T-helper 1 cell (primary cell): ENCODE data around the gene XRCC1.
"Not testable (repeated sequence)": the region's sequence is repeated elsewhere in the genome, so short reads cannot be mapped to it uniquely, and the experiment has no call there.

Experiments
- DNase-seq, 5 donors: peaks; one replicate each; pipeline ENCODE4 v3.0.0-alpha.2; 2012 to 2020
- total RNA-seq, 4 donors: gene quantifications; one replicate each; lab custom pipeline; 2026; lab: John Stamatoyannopoulos, UW

Gene XRCC1, protein sequence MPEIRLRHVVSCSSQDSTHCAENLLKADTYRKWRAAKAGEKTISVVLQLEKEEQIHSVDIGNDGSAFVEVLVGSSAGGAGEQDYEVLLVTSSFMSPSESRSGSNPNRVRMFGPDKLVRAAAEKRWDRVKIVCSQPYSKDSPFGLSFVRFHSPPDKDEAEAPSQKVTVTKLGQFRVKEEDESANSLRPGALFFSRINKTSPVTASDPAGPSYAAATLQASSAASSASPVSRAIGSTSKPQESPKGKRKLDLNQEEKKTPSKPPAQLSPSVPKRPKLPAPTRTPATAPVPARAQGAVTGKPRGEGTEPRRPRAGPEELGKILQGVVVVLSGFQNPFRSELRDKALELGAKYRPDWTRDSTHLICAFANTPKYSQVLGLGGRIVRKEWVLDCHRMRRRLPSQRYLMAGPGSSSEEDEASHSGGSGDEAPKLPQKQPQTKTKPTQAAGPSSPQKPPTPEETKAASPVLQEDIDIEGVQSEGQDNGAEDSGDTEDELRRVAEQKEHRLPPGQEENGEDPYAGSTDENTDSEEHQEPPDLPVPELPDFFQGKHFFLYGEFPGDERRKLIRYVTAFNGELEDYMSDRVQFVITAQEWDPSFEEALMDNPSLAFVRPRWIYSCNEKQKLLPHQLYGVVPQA
- total RNA-seq: 18.7 to 28.4 (median 22.8) reads per million in 4 donors

- DNase-seq: peak; percentile 95 to 99 (median 97)
Measured at GRCh38 chr19:43575156-43575950, at the start of gene XRCC1, which contains the start of gene PINLYP. Gene XRCC1 (minus strand): TSS chr19:43575527. CDS start chr19:43575458, 69 bp downstream. Gene PINLYP (plus strand): TSS chr19:43575801. CDS start chr19:43577192, 1,391 bp downstream.

- DNase-seq: peak; percentile 75 to 86 (median 83)
Measured at GRCh38 chr19:43624933-43625332, 49.6 kb upstream of the XRCC1 start.

DNA sequence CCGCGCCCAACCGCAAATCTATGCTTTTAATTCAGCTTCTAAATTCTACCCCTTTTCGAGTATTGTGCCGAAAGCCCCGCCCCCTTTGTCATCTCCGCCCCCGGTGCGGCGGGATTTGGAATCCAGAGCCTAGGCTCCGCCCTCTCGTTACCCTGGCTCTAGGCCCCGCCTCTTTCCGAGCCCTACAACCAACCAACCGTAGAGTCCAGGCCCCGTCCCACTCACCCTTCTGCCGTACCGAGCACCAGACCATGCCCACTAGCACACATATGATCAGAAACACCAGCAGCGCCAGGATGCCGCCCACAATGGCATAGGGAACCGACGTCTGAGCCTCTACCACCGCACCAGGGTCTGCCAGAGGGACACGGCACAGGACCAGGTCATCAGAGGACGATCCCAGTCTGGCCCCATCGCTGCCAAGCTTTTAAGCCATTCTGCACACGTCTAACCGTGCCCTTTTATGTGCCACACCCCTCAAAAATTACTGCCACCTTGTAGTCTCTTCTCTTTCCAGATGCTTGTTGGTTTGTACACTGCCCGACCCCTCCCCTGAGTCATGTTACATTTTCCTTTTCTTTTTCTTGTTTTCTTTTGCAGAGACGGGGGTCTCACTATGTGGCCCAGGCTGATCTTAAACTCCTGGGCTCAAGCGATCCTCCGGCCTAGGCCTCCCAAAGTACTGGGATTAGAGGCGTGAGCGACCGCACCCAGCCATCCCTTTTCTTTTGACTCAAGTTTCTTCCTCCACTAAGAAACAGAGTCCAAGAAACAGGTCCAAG, 48.8 kb upstream of the XRCC1 start:
- no peak for DNase-seq

DNA sequence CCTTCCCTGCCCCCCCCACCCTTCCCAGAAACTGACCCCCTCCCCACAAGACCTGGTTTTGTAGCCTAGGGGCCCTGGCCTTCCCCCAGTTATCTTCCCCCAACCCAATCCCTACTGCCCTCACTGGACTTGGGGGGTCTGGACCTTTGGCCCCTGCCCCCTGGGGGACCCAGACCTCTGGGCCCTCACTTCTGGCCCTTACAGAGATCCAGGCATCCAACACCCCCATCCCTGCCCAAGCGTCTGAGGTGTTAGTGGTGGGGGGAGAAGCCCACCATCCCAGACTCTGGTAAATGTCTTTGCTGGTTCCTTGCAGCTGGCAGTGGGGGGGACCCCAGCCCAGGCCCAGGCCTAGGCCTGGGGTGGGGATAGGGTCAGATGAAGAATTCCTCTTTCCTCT, 47.6 kb upstream of the XRCC1 start:
- DNase-seq: no peak

DNA sequence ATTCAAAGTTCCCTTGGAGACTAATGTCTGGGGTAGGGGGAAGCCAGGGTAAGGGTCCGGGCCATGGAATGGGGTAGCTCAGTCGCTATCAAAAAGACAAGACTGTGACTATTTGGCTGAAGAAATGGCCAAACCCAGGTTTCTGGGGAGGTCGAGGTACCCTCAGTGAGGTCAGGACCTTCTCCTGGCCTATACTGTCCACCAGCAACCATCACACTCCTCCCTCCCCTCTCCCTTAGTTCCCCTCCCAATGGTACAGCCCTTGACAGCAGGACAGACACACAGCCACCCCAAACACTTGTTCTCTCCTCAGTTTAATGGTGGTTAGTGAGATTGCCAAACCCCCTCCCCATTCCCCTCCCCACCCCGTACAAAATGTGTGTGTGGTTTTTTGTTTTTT, 46.7 kb upstream of the XRCC1 start:
- no peak for DNase-seq

- peak in 3 of 5 donors; percentile 69 to 78 (median 76) for DNase-seq
Measured at GRCh38 chr19:43620061-43621001, 45.0 kb upstream of the XRCC1 start.

GRCh38 chr19:43619262-43620060, 44.1 kb upstream of the XRCC1 start, which contains the start of gene ZNF428:
Gene ZNF428 (minus strand): TSS chr19:43619629. CDS start chr19:43614304, 5,325 bp downstream.
- DNase-seq: peak; percentile 79 to 87 (median 80)

DNA sequence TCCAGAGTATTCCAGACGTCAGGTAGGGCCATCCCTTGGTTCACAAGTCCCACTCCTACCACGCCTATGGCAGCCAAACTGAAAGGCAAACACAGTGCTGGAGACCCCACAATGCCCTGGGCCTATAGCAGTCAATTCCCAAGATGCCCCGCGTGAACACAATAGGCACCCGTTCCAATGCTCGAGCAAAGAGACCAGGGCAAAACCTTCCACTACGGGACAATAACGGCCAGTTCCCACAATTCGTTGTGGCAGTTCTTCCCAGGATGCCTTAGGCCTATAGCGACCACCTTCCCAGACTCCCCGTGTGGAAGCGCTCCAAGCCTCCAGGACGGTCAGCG, 43.6 kb upstream of the XRCC1 start:
- peak in 2 of 5 donors; percentile 13 to 63 for DNase-seq

GRCh38 chr19:43616954-43617353, 41.6 kb upstream of the XRCC1 start:
- DNase-seq: no peak

DNA sequence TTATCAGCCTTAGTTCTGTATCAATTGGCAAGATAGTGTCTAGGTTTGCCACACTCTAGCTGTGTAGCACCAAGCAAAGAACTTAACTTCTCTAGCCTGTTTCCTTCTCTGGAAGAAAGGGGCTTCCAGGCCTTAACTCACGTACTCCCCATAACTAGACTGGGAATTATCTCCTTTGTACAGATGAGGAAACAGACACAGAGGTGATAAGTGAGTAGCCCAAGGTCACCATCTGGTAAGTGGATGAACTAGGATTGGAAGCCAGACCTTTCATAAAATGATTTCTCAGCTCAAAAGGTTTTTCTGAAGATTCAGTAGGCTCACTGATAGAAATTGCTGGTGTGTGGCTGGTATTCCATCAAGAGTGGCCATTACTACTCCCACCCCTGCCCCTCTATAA, 41.0 kb upstream of the XRCC1 start:
- no peak for DNase-seq

DNA sequence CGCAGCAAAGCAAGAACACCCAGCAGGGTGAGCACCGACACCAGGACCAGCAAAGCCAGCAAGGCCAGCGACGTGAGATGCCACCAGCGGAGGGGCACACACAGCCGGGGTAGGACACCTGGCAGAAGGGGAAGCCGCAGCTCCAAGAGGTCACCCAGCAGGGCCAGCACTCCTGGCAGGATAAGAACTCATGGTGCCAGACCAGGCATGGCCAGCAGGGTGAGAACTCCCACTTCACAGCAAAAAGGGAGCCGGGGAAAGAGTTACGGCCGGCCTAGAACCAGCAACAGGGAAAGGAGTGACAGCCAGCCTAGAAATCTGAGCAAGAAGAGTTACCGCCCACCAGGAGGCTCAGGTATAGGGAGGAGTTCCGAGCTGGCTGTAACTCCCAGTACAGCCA, 37.0 kb upstream of the XRCC1 start:
- no peak for DNase-seq

- no peak for DNase-seq
Measured at GRCh38 chr19:43611788-43612187, 36.5 kb upstream of the XRCC1 start, which contains the start of gene SRRM5. Gene SRRM5 (plus strand): TSS chr19:43612088. CDS start chr19:43612122, 34 bp downstream.

DNA sequence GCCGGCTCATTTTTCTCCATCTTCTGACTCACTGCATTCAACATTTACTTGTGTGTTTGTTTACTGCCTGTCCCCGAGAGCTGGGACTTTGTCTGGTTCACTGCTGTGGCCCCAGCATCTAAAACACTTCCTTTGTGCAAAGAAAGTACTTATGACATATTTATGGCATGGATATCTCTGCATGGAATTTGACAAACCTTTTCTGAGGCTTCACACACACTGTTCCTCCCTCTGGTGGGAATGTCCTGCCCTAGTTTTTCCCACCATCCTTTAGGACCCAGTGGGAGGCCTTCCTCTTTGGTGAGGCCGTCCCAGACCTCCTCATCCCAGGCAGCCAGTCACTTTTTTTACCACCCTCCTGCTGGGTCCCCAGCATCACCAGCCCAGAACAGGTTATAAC, 35.2 kb upstream of the XRCC1 start:
- no peak for DNase-seq

- DNase-seq: no peak
Measured at GRCh38 chr19:43609872-43610271, 34.5 kb upstream of the XRCC1 start.

DNA sequence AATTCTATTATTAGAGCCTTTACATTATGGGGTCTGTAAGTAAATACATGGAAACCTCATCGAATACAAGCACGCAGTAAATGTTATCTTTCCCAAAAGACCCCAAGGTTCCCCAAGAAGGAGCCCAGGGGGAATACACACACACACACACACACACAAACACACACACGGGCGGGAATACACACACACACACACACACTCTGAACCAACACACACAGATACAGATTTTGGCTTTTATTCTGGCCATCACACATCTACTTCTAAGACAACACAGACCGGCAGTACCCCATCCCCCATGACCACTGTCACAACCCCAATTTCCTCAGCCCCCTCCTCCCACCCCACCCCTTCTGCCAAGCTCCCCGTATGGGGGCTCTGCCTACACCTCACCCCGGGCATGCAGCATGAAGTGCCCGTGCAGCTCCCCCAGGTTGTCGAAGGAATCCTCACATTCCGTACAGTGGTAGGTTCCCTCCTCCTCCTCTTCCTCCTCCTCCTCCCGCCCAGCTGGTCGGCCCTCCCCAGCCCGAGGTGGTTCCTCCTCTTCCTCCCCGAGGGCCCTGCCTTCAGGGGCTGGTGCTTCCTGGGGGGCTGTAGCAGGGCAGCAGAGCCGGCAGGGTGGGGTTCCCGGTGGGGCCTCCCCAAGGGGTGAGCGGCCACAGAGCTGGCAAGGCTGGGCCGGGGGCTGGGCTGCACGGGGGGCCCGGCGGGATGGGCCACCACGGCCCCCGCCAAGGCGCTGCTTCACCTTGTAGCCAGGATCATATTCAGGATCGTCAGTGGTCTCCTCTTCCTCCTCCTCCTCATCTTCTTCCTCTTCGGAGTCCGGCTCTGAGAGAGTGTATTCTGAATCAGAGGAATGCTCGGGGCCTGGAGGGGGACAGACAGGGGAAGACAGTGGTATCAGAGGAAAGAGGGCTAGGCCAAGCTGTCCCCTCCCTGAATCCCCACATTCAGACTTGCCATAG, 32.2 kb upstream of the XRCC1 start:
- no peak for DNase-seq

DNA sequence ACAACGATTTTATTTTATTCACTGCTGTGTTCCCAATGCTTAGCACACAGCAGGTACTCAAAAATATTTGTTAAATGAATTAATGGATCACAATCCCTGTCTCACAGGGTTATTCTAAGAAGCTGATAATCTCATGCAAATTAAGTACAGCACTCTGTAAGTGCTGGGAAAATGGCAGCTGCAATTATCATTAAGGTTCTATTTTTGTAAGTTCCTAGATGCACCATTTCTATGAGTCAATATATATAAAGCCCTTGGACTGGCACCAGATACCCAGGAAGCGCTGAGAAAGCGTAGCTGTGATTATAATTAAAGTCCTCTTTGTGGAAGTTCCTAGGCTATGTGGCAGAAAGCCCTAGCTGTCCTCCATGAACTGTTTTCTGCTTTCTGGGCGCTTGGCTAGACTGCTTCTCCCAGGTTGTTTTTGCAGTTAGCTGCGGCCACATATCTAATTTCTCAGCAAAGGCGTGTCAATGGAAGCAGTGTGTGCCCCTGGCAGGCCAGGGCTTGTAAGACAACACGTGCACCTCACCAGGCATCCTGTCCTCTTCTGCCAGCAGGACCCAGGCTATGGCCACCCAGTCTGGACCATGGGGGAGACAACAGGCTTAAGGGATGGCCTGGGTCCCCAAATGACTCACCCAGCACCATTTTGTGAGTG, 31.4 kb upstream of the XRCC1 start:
- DNase-seq: no peak

- no peak for DNase-seq
Measured at GRCh38 chr19:43605875-43606568, 30.7 kb upstream of the XRCC1 start.

DNA sequence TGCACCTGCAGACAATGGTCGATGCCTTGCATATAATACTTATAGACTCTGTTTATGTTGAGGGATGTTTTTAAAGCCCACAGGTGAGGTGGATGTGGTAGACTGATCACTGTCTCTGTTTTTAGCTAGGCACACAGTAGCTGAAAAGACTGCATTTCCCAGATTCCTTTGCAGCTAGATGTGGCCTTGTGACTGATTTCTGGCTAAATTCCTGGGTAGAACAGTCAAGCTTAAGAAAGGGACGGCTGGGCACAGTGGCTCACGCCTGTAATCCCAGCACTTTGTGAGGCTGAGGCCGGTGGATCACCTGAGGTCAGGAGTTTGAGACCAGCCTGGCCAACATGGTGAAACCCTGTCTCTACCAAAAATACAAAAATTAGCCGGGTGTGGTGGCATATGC, 25.0 kb upstream of the XRCC1 start:
- DNase-seq: not testable (repeated sequence)
